Keratinocyte (primary cell): Measurements from ENCODE around the gene MTX3.

ENCODE experiments used
- EZH2 ChIP-seq: IDR thresholded peaks from one replicate; pipeline ENCODE4 v1.6.1; 2012; ENCODE audit warnings: inconsistent platforms, mild to moderate bottlenecking, low read length, moderate library complexity
- TF ChIP-seq, protein P1 (sequence below), 3 experiments: IDR thresholded peaks in 1 of 3; conservative IDR thresholded peaks in 1 of 3; optimal IDR thresholded peaks in 1 of 3; 2 replicates in 2 of 3; 3 replicates in 1 of 3; pipeline versions ENCODE3 to v1.5.1; 2011; ENCODE audit warnings: low read length in 3 of 3, mild to moderate bottlenecking in 3 of 3, moderate library complexity in 2 of 3, control low read depth in 1 of 3, inconsistent platforms in 1 of 3; ENCODE audit not compliant: insufficient read depth in 2 of 3; ENCODE audit errors: extremely low read depth in 1 of 3

DNA sequence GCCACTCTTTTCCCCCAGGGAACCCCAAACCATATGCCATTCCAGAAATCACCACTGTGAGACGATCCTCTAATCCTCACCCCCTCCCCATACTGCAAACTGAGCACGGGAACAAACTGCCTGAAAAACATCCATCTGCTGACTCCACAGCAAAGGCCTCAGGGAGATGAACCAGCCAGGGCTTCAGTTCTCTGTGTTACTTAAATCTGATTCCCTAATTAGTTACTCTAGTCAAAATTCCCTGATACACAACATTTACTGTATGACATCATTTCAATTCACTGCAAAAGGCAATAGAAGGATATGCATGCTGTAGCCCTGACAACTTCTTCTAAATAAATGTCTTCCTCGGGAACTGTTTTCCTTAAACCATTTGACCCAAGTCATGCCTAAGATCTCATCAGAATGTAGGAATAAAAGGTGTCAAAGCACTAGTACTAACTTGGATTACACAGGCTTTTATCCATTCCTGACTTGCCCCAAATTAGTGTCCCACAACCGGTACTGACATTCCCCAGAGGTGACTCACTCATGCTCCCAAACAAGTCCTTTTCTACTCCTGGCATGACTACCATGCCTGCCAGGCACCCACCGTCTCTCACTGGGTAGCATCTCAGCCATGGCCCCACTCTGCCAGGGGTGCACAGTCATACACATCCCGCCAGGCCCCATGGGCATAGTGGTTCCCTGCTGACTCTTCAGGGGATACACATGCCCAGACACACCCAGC is 35.0 kb downstream of the MTX3 start:
- TF ChIP-seq EZH2, result no peak
- TF ChIP-seq, protein P1, sequence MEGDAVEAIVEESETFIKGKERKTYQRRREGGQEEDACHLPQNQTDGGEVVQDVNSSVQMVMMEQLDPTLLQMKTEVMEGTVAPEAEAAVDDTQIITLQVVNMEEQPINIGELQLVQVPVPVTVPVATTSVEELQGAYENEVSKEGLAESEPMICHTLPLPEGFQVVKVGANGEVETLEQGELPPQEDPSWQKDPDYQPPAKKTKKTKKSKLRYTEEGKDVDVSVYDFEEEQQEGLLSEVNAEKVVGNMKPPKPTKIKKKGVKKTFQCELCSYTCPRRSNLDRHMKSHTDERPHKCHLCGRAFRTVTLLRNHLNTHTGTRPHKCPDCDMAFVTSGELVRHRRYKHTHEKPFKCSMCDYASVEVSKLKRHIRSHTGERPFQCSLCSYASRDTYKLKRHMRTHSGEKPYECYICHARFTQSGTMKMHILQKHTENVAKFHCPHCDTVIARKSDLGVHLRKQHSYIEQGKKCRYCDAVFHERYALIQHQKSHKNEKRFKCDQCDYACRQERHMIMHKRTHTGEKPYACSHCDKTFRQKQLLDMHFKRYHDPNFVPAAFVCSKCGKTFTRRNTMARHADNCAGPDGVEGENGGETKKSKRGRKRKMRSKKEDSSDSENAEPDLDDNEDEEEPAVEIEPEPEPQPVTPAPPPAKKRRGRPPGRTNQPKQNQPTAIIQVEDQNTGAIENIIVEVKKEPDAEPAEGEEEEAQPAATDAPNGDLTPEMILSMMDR (optimal IDR thresholded peaks at IDR 0.05 in 1 of 3, IDR thresholded peaks at IDR 0.05 in 1 of 3, conservative IDR thresholded peaks at IDR 0.05 in 1 of 3; ENCODE audit: extremely low read depth in 1 of 3, insufficient read depth in 2 of 3, low read length in 3 of 3), result no peak
